GM23248 (cell line): ENCODE data around the gene CDC34. TPM values are rescaled to one million over a fixed set of nuclear protein-coding genes. Genes with fewer than 3 reads are reported as not detected.

Experiments
- DNase-seq: peaks from one replicate; pipeline ENCODE4 v3.0.0-alpha.2; 2015
- H2AFZ ChIP-seq: fragments of 200-600 bp; sonication (generic); 2 replicates; pipeline ENCODE4 v1.6.1; 2016; ENCODE audit warnings: antibody characterized with exemption
- H3F3A ChIP-seq: fragments of 200-600 bp; sonication (generic); 2 replicates; pipeline ENCODE4 v1.6.1; 2016; ENCODE audit warnings: mild to moderate bottlenecking, antibody characterized with exemption, mixed run types; ENCODE audit not compliant: insufficient read depth
- H3K27ac ChIP-seq: fragments of 200-600 bp; sonication (generic); 2 replicates; pipeline ENCODE4 v1.5.1; 2016; ENCODE audit warnings: mild to moderate bottlenecking
- H3K27me3 ChIP-seq: fragments of 200-600 bp; sonication (generic); replicated peaks from 2 replicates; pipeline ENCODE4 v1.6.1; 2016; ENCODE audit warnings: mild to moderate bottlenecking; ENCODE audit not compliant: insufficient read depth
- H3K36me3 ChIP-seq: fragments of 200-600 bp; sonication (generic); 2 replicates; pipeline ENCODE4 v1.6.1; 2016; ENCODE audit warnings: low read depth, mild to moderate bottlenecking
- H3K4me1 ChIP-seq: fragments of 200-600 bp; sonication (generic); 2 replicates; pipeline ENCODE4 v1.6.1; 2016; ENCODE audit warnings: mild to moderate bottlenecking; ENCODE audit not compliant: insufficient read depth
- H3K4me2 ChIP-seq: fragments of 200-600 bp; sonication (generic); one replicate; pipeline ENCODE4 v1.6.1; 2016; ENCODE audit warnings: mild to moderate bottlenecking; ENCODE audit not compliant: unreplicated experiment
- H3K4me3 ChIP-seq: fragments of 200-600 bp; sonication (generic); 2 replicates; pipeline ENCODE4 v1.5.1; 2016; ENCODE audit warnings: mild to moderate bottlenecking
- H3K79me2 ChIP-seq: fragments of 200-600 bp; sonication (generic); 2 replicates; pipeline ENCODE4 v1.6.1; 2016; ENCODE audit warnings: mild to moderate bottlenecking; ENCODE audit not compliant: insufficient read depth
- H3K9ac ChIP-seq: fragments of 200-600 bp; sonication (generic); 2 replicates; pipeline ENCODE4 v1.6.1; 2016; ENCODE audit warnings: mild to moderate bottlenecking
- H3K9me2 ChIP-seq: fragments of 200-600 bp; sonication (generic); 2 replicates; pipeline ENCODE4 v1.6.1; 2016; ENCODE audit warnings: mixed run types, mild to moderate bottlenecking, moderate library complexity; ENCODE audit not compliant: insufficient read depth
- H3K9me3 ChIP-seq: fragments of 200-600 bp; sonication (generic); one replicate; pipeline ENCODE4 v1.6.1; 2017; ENCODE audit warnings: low read depth
- H4K20me1 ChIP-seq: fragments of 200-600 bp; sonication (generic); 2 replicates; pipeline ENCODE4 v1.6.0; 2016; ENCODE audit not compliant: insufficient read depth
- EZH2 ChIP-seq: fragments of 200-600 bp; sonication (generic); IDR thresholded peaks from 2 replicates; pipeline ENCODE4 v1.6.1; 2018; ENCODE audit warnings: antibody characterized with exemption, mild to moderate bottlenecking; ENCODE audit not compliant: insufficient read depth, poor library complexity, severe bottlenecking
- EZH2phosphoT487 ChIP-seq: fragments of 200-600 bp; sonication (generic); IDR thresholded peaks from 2 replicates; pipeline ENCODE4 v1.6.1; 2018; ENCODE audit warnings: antibody characterized with exemption, moderate library complexity, mild to moderate bottlenecking, low read depth; ENCODE audit not compliant: insufficient read depth
- WGBS, 2 experiments: methylation state at CpG; one replicate each; pipeline ENCODE4 v1.1.6; 2015 to 2017; ENCODE audit warnings: low lambda C conversion rate in 2 of 2, low coverage in 1 of 2; ENCODE audit errors: missing lambda C conversion rate in 2 of 2; 5-methylcytosine and 5-hydroxymethylcytosine counted together
- in situ Hi-C: fragments of 300-500 bp; cut with MboI; formaldehyde crosslinking; loops from 2 replicates; pipeline ENCODE4 v1.15.0; 2020
- polyA plus RNA-seq: library from polyadenylated mRNA; unstranded; fragments of >200 nt; fragmentation: Nextera tagmentation; extraction: Ambion mirVana; gene quantifications from 2 replicates; pipeline ENCODE4 v1.2.1, GENCODE V29; 2016
- total RNA-seq: library from RNA; depleted of rRNA; stranded (reverse); fragments of >200 nt; shearing (Covaris generic); gene quantifications from 2 replicates; pipeline ENCODE4 v1.2.3, GENCODE V29; 2014

CDC34 gene
- total and polyA plus RNA-seq, 2 experiments from 2014 or later = 46.4 to 50.8 TPM

GRCh38 chr19:491146-491741 lies 40.3 kb upstream of the CDC34 start:
- no peaks in the 10 kb centered on the region for H3K9me2 ChIP-seq
- WGBS, 2 experiments = 78 to 80% methylated on average over 22 to 25 of the region's 32 CpGs
- no peaks in the 10 kb centered on the region for H3K36me3 ChIP-seq
- TF ChIP-seq EZH2phosphoT487 = no peak
- TF ChIP-seq EZH2 = no peak
- H3K9ac ChIP-seq = no peak overlapping the region
- in situ Hi-C loops = no loop called here
- DNase-seq = peak; percentile 37
- H3K27me3 ChIP-seq = no peaks in the 10 kb centered on the region
- no peaks in the 10 kb centered on the region for H4K20me1 ChIP-seq
- no peak overlapping the region for H3K4me2 ChIP-seq
- no peak overlapping the region for H3K4me3 ChIP-seq
- H2AFZ ChIP-seq = no peak overlapping the region
- H3K27ac ChIP-seq = no peak overlapping the region
- no peaks in the 10 kb centered on the region for H3K4me1 ChIP-seq
- H3K79me2 ChIP-seq = no peaks in the 10 kb centered on the region
- 0 out of 2 replicates have a peak, but pooled peaks cover 7% of the 10 kb centered on the region for H3F3A ChIP-seq
- no peaks in the 10 kb centered on the region for H3K9me3 ChIP-seq

GRCh38 chr19:492091-492531 lies 39.4 kb upstream of the CDC34 start:
- H2AFZ ChIP-seq = no peak overlapping the region
- 75 to 92% methylated on average over 9 to 19 of the region's 19 CpGs for WGBS, 2 experiments
- peak; percentile 39 for DNase-seq
- no peak overlapping the region for H3K4me3 ChIP-seq
- H4K20me1 ChIP-seq = no peaks in the 10 kb centered on the region
- in situ Hi-C loops = no loop called here
- no peak overlapping the region for H3K27ac ChIP-seq
- no peaks in the 10 kb centered on the region for H3K27me3 ChIP-seq
- H3K36me3 ChIP-seq = no peaks in the 10 kb centered on the region
- no peak for TF ChIP-seq EZH2
- no peak for TF ChIP-seq EZH2phosphoT487
- no peak overlapping the region for H3K9ac ChIP-seq
- H3K9me2 ChIP-seq = no peaks in the 10 kb centered on the region
- no peaks in the 10 kb centered on the region for H3K9me3 ChIP-seq
- H3K4me1 ChIP-seq = no peaks in the 10 kb centered on the region
- 0 out of 2 replicates have a peak, but pooled peaks cover 7% of the 10 kb centered on the region for H3F3A ChIP-seq
- no peak overlapping the region for H3K4me2 ChIP-seq
- no peaks in the 10 kb centered on the region for H3K79me2 ChIP-seq

GRCh38 chr19:493391-494170 lies 38.0 kb upstream of the CDC34 start:
- Histone ChIP-seq H3K79me2 (no peaks in the 10 kb centered on the region), H4K20me1 (no peaks in the 10 kb centered on the region), H3F3A (0 out of 2 replicates have a peak, but pooled peaks cover 7% of the 10 kb centered on the region), H3K4me2 (no peak overlapping the region), H2AFZ (no peak overlapping the region), H3K27ac (no peak overlapping the region), H3K4me1 (no peaks in the 10 kb centered on the region), H3K9me3 (no peaks in the 10 kb centered on the region), H3K9ac (no peak overlapping the region), H3K4me3 (no peak overlapping the region), H3K36me3 (no peaks in the 10 kb centered on the region), H3K9me2 (no peaks in the 10 kb centered on the region), H3K27me3 (peaks cover 5% of the 10 kb centered on the region)
- 79 to 85% methylated on average over 15 to 23 of the region's 23 CpGs for WGBS, 2 experiments
- no peak for DNase-seq
- in situ Hi-C loops = no loop called here
- TF ChIP-seq EZH2phosphoT487 (no peak), EZH2 (no peak)

- Histone ChIP-seq H4K20me1 (no peaks in the 10 kb centered on the region), H3K4me2 (no peak overlapping the region), H3K79me2 (no peaks in the 10 kb centered on the region), H3K36me3 (no peaks in the 10 kb centered on the region), H3K9me2 (no peaks in the 10 kb centered on the region), H2AFZ (no peak overlapping the region), H3K4me3 (no peak overlapping the region), H3K9ac (no peak overlapping the region), H3K27me3 (peaks cover 5% of the 10 kb centered on the region), H3F3A (0 out of 2 replicates have a peak, but pooled peaks cover 7% of the 10 kb centered on the region), H3K4me1 (no peaks in the 10 kb centered on the region), H3K27ac (no peak overlapping the region), H3K9me3 (no peaks in the 10 kb centered on the region)
- WGBS, 2 experiments = 29 to 34% methylated on average over 18 to 22 of the region's 22 CpGs
- in situ Hi-C loops = no loop called here
- DNase-seq = no peak
- no peak for TF ChIP-seq EZH2phosphoT487
- no peak for TF ChIP-seq EZH2
Observed at GRCh38 chr19:494171-495080, 37.1 kb upstream of the CDC34 start.
